NCI-H1694 (cell line): ENCODE measurements around the gene CLIC2.
"Not testable (repeated sequence)": the region's sequence is repeated elsewhere in the genome, so short reads cannot be mapped to it uniquely, and the experiment has no call there.

Experiments used
- DNase-seq: peaks from one replicate; lab custom pipeline; 2025; lab: John Stamatoyannopoulos, UW

The CLIC2 gene

GRCh38 chrX:155334486-155335336 is at the start of gene CLIC2:
Gene CLIC2, minus strand, starts transcription at chrX:155334614. Its CDS starts 187 bp downstream, at chrX:155334427.
- DNase-seq = peak; percentile 56

DNA sequence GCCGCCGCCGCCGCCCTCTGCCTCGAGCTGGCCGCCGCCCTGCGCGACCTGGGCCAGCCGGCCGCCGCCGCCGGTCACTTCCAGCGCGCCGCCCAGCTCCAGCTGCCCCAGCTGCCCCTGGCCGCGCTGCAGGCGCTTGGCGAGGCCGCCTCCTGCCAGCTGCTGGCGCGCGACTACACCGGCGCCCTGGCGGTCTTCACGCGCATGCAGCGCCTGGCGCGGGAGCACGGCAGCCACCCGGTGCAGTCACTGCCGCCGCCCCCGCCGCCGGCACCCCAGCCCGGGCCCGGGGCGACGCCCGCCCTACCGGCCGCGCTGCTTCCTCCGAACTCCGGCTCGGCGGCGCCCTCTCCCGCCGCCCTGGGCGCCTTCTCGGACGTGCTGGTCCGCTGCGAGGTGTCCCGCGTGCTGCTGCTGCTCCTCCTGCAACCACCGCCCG is 48.1 kb upstream of the CLIC2 start:
- not testable (repeated sequence) for DNase-seq

DNA sequence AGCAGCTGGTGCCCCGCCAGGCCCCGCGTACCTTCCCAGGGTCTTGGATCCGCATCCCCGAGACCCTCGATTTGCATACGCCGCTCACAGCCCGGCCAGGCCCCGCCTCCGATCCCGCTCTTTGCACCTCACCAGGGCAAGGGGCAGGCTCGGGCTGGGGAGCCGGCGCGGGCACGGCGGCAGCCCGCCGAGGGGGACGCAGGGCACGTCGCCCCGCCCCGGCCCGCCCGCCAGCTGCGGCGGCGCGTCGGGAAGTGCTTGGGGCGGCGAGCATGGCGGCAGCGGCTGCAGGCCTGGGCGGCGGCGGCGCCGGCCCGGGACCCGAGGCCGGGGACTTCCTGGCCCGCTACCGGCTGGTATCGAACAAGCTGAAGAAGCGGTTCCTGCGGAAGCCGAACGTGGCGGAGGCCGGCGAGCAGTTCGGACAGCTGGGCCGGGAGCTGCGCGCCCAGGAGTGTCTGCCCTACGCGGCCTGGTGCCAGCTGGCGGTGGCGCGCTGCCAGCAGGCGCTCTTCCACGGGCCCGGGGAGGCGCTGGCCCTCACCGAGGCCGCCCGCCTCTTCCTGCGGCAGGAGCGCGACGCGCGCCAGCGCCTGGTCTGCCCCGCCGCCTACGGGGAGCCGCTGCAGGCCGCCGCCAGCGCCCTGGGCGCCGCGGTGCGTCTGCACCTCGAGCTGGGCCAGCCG is 47.6 kb upstream of the CLIC2 start, which contains the start of gene F8A2:
Gene F8A2, plus strand, starts transcription at position 253 of the 686 bp plus-strand sequence. Its CDS starts 20 bp downstream, at position 273.
- not testable (repeated sequence) for DNase-seq

GRCh38 chrX:155379802-155380201 is 45.4 kb upstream of the CLIC2 start:
- DNase-seq = not testable (repeated sequence)

GRCh38 chrX:155373777-155374458 is 39.5 kb upstream of the CLIC2 start:
- not testable (repeated sequence) for DNase-seq

DNA sequence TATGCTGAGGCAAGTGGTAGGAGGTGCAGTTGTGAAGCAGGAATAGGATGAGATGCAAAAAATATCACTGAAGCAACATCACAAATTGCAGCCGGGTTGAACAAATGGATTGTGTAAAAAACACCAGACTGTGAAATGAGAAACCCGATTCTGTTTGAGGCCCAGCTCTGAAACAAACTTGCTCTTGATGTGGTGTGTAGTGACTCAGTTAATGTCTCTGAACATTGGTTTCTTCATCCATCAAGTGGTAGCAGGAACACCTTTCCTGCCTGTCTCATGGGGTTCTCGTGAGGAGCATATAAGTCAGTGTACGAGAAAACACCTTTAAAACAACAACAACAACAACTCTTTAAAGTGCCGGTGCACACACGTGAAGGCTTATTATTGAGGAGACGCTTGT is 29.3 kb upstream of the CLIC2 start:
- not testable (repeated sequence) for DNase-seq

- DNase-seq = not testable (repeated sequence)
Measured at GRCh38 chrX:155349448-155349847, 15.0 kb upstream of the CLIC2 start.

DNA sequence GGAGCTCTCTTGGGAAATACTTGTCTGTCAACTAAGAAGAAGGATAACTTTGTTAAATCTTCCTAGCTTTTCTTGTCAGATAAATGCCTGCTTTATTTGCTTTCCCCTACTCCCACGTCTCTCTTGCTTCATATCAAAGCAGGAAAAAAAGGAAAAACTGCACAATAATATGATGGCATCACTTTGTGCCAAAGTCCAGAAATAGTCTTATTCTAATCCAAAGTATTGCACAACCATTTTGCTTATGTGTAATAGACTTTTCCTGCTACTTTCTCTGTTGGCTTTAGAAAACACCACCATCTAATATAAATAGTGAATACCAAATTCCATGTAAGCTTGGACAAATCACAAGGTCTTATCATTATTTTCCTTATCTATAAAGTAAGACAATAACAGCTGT is 11.3 kb upstream of the CLIC2 start:
- not testable (repeated sequence) for DNase-seq

DNA sequence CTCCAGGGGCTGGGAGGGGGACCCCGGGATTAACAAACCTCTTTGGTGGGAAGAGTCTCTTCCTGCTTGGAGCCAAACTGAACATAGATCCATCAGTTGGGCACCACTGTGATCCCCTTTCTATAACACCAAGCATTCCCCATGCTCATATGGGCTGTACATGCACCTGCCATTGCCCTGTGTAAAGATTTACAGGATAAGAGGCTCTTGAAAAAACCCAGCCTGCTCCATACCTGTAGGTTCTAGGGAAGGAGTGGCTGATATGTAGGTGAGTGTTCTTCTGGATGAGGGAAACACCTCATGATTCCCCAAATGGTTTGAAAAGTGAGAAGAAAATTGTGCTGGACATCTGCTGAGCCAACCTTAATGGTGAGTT is 911 bp upstream of the CLIC2 start:
- not testable (repeated sequence) for DNase-seq

GRCh38 chrX:155333544-155334100 is 792 bp downstream of the CLIC2 start:
- DNase-seq = no peak

- DNase-seq = no peak
Measured at GRCh38 chrX:155330992-155331391, 3.4 kb downstream of the CLIC2 start.

GRCh38 chrX:155329293-155329692 is 5.1 kb downstream of the CLIC2 start:
- DNase-seq = no peak

GRCh38 chrX:155326610-155327009 is 7.8 kb downstream of the CLIC2 start:
- no peak for DNase-seq

- no peak for DNase-seq
Measured at GRCh38 chrX:155314260-155314659, 20.2 kb downstream of the CLIC2 start.

GRCh38 chrX:155313766-155314165 is 20.6 kb downstream of the CLIC2 start:
- no peak for DNase-seq

DNA sequence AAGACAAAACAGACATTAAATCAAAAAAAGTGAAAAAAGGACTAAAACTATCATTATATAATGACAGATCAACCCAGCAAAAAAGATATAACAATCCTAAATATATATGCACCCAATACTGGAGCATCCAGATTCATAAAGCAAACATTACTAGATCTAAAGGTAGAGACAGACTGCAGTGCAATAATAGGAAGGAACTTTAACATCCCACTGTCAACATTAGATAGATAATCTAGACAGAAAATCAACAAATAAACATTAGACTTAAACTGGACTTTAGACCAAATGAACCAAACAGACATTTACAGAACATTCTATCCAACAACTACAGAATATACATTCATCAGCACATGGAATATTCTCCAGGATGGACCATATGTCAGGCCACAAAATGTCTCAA is 40.6 kb downstream of the CLIC2 start:
- no peak for DNase-seq

DNA sequence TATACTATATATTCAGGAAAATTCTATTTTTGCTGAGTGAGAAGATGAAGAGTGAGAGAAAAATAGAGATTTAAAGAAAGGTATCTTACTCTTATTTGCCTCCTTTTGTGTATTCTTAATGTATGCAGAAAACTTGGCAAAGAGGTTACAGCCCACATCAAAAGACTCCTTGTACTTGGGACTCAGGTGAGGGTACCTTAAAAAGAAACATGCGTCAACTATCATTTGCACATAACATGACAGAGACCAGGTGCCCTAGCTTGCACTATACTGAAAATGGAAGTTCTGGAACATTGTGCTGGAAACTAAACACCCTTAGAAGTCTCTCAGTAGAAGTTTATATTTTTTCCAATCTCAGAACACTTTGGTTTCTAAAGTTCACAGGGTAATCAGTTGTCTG is 54.5 kb downstream of the CLIC2 start:
- no peak for DNase-seq

- DNase-seq = no peak
Measured at GRCh38 chrX:155270969-155271368, 63.4 kb downstream of the CLIC2 start.

DNA sequence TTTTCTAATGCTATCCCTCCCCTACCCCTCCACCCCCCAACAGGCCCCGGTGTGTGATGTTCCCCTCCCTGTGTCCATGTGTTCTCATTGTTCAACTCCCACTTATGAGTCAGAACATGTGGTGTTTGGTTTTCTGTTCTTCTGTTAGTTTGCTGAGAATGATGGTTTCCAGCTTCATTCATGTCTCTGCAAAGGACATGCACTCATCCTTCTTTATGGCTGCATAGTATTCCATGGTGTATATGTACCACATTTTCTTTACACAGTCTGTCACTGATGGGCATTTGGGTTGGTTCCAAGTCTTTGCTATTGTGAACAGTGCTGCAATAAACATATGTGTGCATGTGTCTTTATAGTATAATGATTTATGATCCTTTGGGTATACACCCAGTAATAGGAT is 66.4 kb downstream of the CLIC2 start:
- DNase-seq = not testable (repeated sequence)

GRCh38 chrX:155266439-155266838 is 68.0 kb downstream of the CLIC2 start:
- no peak for DNase-seq

DNA sequence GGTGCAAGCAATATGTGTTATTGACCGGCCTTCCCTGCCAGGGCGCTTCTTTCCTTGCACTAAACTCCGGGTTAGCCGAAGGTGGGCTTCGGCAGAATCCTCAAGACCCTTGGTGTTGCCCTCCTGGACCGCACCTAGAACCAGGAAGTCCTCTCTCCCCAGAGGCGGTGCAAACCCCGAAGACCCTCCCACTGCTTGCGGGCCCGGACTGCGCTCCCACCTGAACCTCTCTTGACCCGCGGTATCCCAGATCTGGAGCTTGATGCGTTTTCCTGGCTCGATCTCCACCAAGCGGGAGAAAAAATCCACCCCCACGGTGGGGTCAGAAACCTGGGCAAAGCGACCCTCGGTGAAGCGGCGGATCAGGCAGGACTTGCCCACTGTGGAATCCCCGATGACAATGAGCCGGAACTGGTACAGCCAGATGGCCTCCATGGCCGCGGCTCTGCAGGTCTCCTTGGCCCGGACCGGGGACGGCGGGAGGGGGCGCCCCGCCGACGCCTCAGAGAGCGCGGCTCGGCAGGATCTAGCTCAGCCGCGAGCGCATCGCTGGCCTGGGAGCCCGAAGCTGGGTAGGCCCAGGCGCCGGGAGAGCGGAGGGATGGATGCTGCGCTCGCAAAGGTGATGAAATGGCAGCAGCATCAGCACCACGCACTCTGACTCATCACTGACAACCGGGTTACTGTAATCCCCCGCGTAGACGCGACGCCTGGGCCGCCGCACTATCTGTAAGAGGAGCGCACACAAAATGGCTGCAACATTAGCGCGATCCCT is 70.4 kb downstream of the CLIC2 start, which contains the start of gene RAB39B:
Gene RAB39B, minus strand, starts transcription at position 638 of the 775 bp plus-strand sequence. Its CDS starts 203 bp downstream, at position 435.
- DNase-seq = peak; percentile 73
